Caco-2 (cell line): ENCODE data around the gene CADPS2. TPM values are rescaled to one million over a fixed set of nuclear protein-coding genes. Genes with fewer than 3 reads are reported as not detected.

Source experiments
- BruUV-seq: library from RNA; stranded (reverse); fragments of 400-500 nt; replicated peaks from 2 replicates; lab custom pipeline; 2021; lab: Mats Ljungman, UMichigan
- CTCF ChIA-PET: fragments of 300-600 bp; sonication (Branson Sonifier 250); formaldehyde crosslinking; loops from one replicate; lab custom pipeline; 2022; ENCODE audit warnings: antibody characterized with exemption; lab: Charles Lee
- POLR2A ChIA-PET: fragments of 300-600 bp; sonication (Branson Sonifier 250); formaldehyde crosslinking; loops from one replicate; lab custom pipeline; 2022; ENCODE audit warnings: antibody characterized with exemption; lab: Charles Lee
- DNase-seq, 2 experiments: peaks; one replicate each; pipeline versions ENCODE4 v3.0.0 to v3.0.0-alpha.2; 2020 to 2022
- H3K27me3 ChIP-seq: replicated peaks from 2 replicates; pipeline ENCODE4 v1.6.0; 2011; ENCODE audit warnings: low read length; ENCODE audit not compliant: control insufficient read depth, insufficient read depth
- H3K36me3 ChIP-seq: 2 replicates; pipeline ENCODE4 v1.5.1; 2011; ENCODE audit warnings: low read length; ENCODE audit not compliant: control insufficient read depth, insufficient read depth
- H3K4me1 ChIP-seq: fragments of 250-450 bp; sonication (Bioruptor Pico); 2 replicates; pipeline ENCODE4 v1.5.1; 2020; ENCODE audit warnings: mild to moderate bottlenecking
- H3K4me3 ChIP-seq: 2 replicates; pipeline ENCODE4 v1.5.1; 2011; ENCODE audit warnings: low read depth, mild to moderate bottlenecking, control low read depth, low read length
- H3K9me3 ChIP-seq: fragments of 250-450 bp; sonication (Bioruptor Pico); 2 replicates; pipeline ENCODE4 v1.5.1; 2020; ENCODE audit warnings: mild to moderate bottlenecking, moderate library complexity
- H3K27ac Mint-ChIP-seq: one replicate; pipeline ENCODE4 v1.8.0; 2022; ENCODE audit warnings: mixed read lengths; ENCODE audit not compliant: unreplicated experiment
- H3K27me3 Mint-ChIP-seq: one replicate; pipeline ENCODE4 v1.8.0; 2022; ENCODE audit warnings: mixed read lengths; ENCODE audit not compliant: insufficient read depth, unreplicated experiment
- H3K36me3 Mint-ChIP-seq: one replicate; pipeline ENCODE4 v1.8.0; 2022; ENCODE audit warnings: mild to moderate bottlenecking, mixed read lengths; ENCODE audit not compliant: insufficient read depth, unreplicated experiment
- H3K4me1 Mint-ChIP-seq: one replicate; pipeline ENCODE4 v1.8.0; 2022; ENCODE audit warnings: low read depth, mixed read lengths; ENCODE audit not compliant: unreplicated experiment
- H3K4me3 Mint-ChIP-seq: one replicate; pipeline ENCODE4 v1.8.0; 2022; ENCODE audit warnings: mild to moderate bottlenecking, moderate library complexity, mixed read lengths; ENCODE audit not compliant: unreplicated experiment
- H3K9me3 Mint-ChIP-seq: one replicate; pipeline ENCODE4 v1.8.0; 2022; ENCODE audit warnings: mixed read lengths; ENCODE audit not compliant: unreplicated experiment
- intact Hi-C: fragments of 100-400 bp; cut with micrococcal nuclease; formaldehyde crosslinking; loops from one replicate; pipeline ENCODE4 v1.10.0; 2022; ENCODE audit not compliant: unreplicated experiment
- total RNA-seq: library from RNA; stranded (reverse); gene quantifications from 2 replicates; pipeline ENCODE4 v1.2.3, GENCODE V29; 2022
- TF ChIP-seq, protein P1 (sequence below), 2 experiments: fragments of 200-600 bp in 1 of 2; IDR thresholded peaks; 1 replicate in 1 of 2; 2 replicates in 1 of 2; pipeline versions ENCODE4 v1.5.1 to v1.8.0; 2011 to 2022; ENCODE audit warnings: antibody characterized with exemption in 1 of 2, control low read depth in 1 of 2, inconsistent platforms in 1 of 2, low read depth in 1 of 2, low read length in 1 of 2, mild to moderate bottlenecking in 1 of 2, moderate library complexity in 1 of 2; ENCODE audit not compliant: insufficient read depth in 1 of 2, severe bottlenecking in 1 of 2, unreplicated experiment in 1 of 2

The CADPS2 gene
- total RNA-seq, 1 experiment from 2014 or later = 2.7 TPM

DNA sequence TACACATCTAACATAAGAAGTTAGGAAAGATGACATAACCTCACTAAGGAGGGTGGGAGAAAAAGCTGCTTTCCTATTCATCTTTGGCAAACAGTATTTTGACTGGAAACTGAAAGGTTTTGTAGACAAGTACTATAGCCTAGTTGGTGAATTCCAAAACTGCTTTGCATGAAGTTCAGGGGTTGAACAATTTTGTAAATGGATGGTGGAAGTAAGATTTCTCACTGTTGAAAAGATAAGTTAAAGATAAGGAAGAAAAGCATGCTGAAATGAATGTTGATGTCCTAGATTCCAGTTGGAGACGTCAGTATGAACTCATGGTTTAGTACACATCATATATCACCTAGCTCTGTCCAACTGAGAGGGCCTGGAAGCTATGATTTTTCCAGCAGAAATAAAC, 422.6 kb downstream of the CADPS2 start:
- no peaks in the 10 kb centered on the region for H3K4me1 ChIP-seq
- no peaks in the 10 kb centered on the region for H3K36me3 ChIP-seq
- Mint-ChIP-seq H3K4me1 (no peaks in the 10 kb centered on the region), H3K27me3 (peaks cover 3% of the 10 kb centered on the region), H3K9me3 (no peaks in the 10 kb centered on the region), H3K27ac (no peak overlapping the region), H3K36me3 (no peaks in the 10 kb centered on the region), H3K4me3 (no peak overlapping the region)
- CTCF ChIA-PET = no interaction called here
- DNase-seq = no peak
- TF ChIP-seq, protein P1, sequence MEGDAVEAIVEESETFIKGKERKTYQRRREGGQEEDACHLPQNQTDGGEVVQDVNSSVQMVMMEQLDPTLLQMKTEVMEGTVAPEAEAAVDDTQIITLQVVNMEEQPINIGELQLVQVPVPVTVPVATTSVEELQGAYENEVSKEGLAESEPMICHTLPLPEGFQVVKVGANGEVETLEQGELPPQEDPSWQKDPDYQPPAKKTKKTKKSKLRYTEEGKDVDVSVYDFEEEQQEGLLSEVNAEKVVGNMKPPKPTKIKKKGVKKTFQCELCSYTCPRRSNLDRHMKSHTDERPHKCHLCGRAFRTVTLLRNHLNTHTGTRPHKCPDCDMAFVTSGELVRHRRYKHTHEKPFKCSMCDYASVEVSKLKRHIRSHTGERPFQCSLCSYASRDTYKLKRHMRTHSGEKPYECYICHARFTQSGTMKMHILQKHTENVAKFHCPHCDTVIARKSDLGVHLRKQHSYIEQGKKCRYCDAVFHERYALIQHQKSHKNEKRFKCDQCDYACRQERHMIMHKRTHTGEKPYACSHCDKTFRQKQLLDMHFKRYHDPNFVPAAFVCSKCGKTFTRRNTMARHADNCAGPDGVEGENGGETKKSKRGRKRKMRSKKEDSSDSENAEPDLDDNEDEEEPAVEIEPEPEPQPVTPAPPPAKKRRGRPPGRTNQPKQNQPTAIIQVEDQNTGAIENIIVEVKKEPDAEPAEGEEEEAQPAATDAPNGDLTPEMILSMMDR (IDR thresholded peaks at IDR 0.05; ENCODE audit: insufficient read depth in 1 of 2, low read depth in 1 of 2, low read length in 1 of 2, severe bottlenecking in 1 of 2, unreplicated experiment in 1 of 2) = no peak
- intact Hi-C loops = no loop called here
- no peak overlapping the region for H3K4me3 ChIP-seq
- POLR2A ChIA-PET = no interaction called here
- no TSS peak for BruUV-seq
- no peaks in the 10 kb centered on the region for H3K9me3 ChIP-seq
- H3K27me3 ChIP-seq = no peaks in the 10 kb centered on the region

- CTCF ChIA-PET = no interaction called here
- Histone ChIP-seq H3K27me3 (no peaks in the 10 kb centered on the region), H3K4me3 (no peak overlapping the region), H3K36me3 (no peaks in the 10 kb centered on the region), H3K9me3 (no peaks in the 10 kb centered on the region), H3K4me1 (no peaks in the 10 kb centered on the region)
- DNase-seq = no peak
- H3K27me3 Mint-ChIP-seq = peaks cover 3% of the 10 kb centered on the region
- TF ChIP-seq, protein P1 (IDR thresholded peaks at IDR 0.05; ENCODE audit: insufficient read depth in 1 of 2, low read depth in 1 of 2, low read length in 1 of 2, severe bottlenecking in 1 of 2, unreplicated experiment in 1 of 2) = no peak
- H3K27ac Mint-ChIP-seq = no peak overlapping the region
- no peaks in the 10 kb centered on the region for H3K36me3 Mint-ChIP-seq
- POLR2A ChIA-PET = no interaction called here
- BruUV-seq = no TSS peak
- H3K4me1 Mint-ChIP-seq = no peaks in the 10 kb centered on the region
- intact Hi-C loops = no loop called here
- no peaks in the 10 kb centered on the region for H3K9me3 Mint-ChIP-seq
- H3K4me3 Mint-ChIP-seq = no peak overlapping the region
Measured at GRCh38 chr7:122460936-122461335, 425.3 kb downstream of the CADPS2 start.

DNA sequence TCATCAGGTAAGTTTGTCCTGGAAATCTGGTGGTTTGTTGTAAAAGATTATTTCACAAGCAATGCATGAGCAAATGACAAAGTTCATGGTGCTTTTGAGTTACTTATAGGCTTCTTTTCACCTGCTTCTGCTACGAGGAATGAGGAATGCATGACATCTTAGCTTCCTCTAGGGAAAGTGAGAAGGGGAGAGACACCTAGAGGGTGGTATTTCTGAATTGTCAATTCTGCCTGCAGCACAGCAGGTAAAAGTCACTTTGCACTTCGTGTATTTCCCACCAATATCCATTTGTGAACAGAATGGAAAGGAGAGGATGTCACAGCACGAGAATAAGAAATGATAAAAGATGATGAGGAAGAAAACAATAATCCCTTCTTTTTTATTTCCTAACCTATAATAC, 428.3 kb downstream of the CADPS2 start:
- intact Hi-C loops = no loop called here
- no peak for DNase-seq
- Histone ChIP-seq H3K4me1 (no peaks in the 10 kb centered on the region), H3K4me3 (no peak overlapping the region), H3K9me3 (no peaks in the 10 kb centered on the region), H3K36me3 (no peaks in the 10 kb centered on the region), H3K27me3 (no peaks in the 10 kb centered on the region)
- TF ChIP-seq, protein P1 (IDR thresholded peaks at IDR 0.05; ENCODE audit: insufficient read depth in 1 of 2, low read depth in 1 of 2, low read length in 1 of 2, severe bottlenecking in 1 of 2, unreplicated experiment in 1 of 2) = no peak
- no peaks in the 10 kb centered on the region for H3K27me3 Mint-ChIP-seq
- no peaks in the 10 kb centered on the region for H3K4me1 Mint-ChIP-seq
- H3K9me3 Mint-ChIP-seq = no peaks in the 10 kb centered on the region
- BruUV-seq = no TSS peak
- ChIA-PET CTCF (no interaction called here), POLR2A (no interaction called here)
- H3K27ac Mint-ChIP-seq = no peak overlapping the region
- H3K36me3 Mint-ChIP-seq = no peaks in the 10 kb centered on the region
- no peak overlapping the region for H3K4me3 Mint-ChIP-seq
